A673 (cell line): ENCODE measurements around the gene GUK1. TPM values are rescaled to one million over a fixed set of nuclear protein-coding genes. Genes with fewer than 3 reads are reported as not detected.

Experiments
- BruUV-seq: library from RNA; stranded (reverse); fragments of 400-500 nt; replicated peaks from 2 replicates; lab custom pipeline; 2021; lab: Mats Ljungman, UMichigan
- CTCF ChIA-PET: fragments of 300-600 bp; sonication (Branson Sonifier 250); formaldehyde crosslinking; loops from one replicate; lab custom pipeline; 2022; ENCODE audit warnings: antibody characterized with exemption; lab: Charles Lee
- POLR2A ChIA-PET: fragments of 300-600 bp; sonication (Branson Sonifier 250); formaldehyde crosslinking; loops from one replicate; lab custom pipeline; 2022; ENCODE audit warnings: antibody characterized with exemption; ENCODE audit not compliant: low non-redundant PET; lab: Charles Lee
- DNase-seq: peaks from one replicate; pipeline ENCODE4 v3.0.0-alpha.2; 2015; ENCODE audit warnings: low spot score
- H3K27ac ChIP-seq: fragments of 200-600 bp; sonication (generic); 2 replicates; pipeline ENCODE4 v1.5.1; 2016; ENCODE audit warnings: mixed run types, low read depth, mild to moderate bottlenecking, mixed read lengths, antibody characterized with exemption, low read length; ENCODE audit not compliant: poor library complexity, severe bottlenecking
- H3K27me3 ChIP-seq: fragments of 200-600 bp; sonication (generic); replicated peaks from 2 replicates; pipeline ENCODE4 v1.6.1; 2017; ENCODE audit warnings: mixed run types, low read depth, mild to moderate bottlenecking, mixed read lengths, antibody characterized with exemption, low read length; ENCODE audit not compliant: insufficient read depth, poor library complexity
- H3K36me3 ChIP-seq: fragments of 200-600 bp; sonication (generic); 2 replicates; pipeline ENCODE4 v1.6.1; 2016; ENCODE audit warnings: mixed run types, mild to moderate bottlenecking, mixed read lengths, antibody characterized with exemption, low read length; ENCODE audit not compliant: insufficient read depth, poor library complexity, severe bottlenecking
- H3K4me1 ChIP-seq: fragments of 200-600 bp; sonication (generic); 2 replicates; pipeline ENCODE4 v1.6.1; 2017; ENCODE audit warnings: mixed run types, mild to moderate bottlenecking, mixed read lengths, antibody characterized with exemption, low read length; ENCODE audit not compliant: insufficient read depth, poor library complexity, severe bottlenecking
- H3K4me3 ChIP-seq: fragments of 200-600 bp; sonication (generic); 2 replicates; pipeline ENCODE4 v1.5.1; 2016; ENCODE audit warnings: low read depth, mixed run types, mild to moderate bottlenecking, mixed read lengths, low read length; ENCODE audit not compliant: poor library complexity, severe bottlenecking
- H3K9me3 ChIP-seq: fragments of 200-600 bp; sonication (generic); 2 replicates; pipeline ENCODE4 v1.6.1; 2016; ENCODE audit warnings: mixed run types, low read depth, mild to moderate bottlenecking, mixed read lengths, antibody characterized with exemption, low read length; ENCODE audit not compliant: poor library complexity, severe bottlenecking
- CTCF ChIP-seq: fragments of 300-800, 200-600 bp; sonication (generic); conservative IDR thresholded peaks from 2 replicates; pipeline ENCODE4 v1.5.1; 2017; ENCODE audit warnings: low read depth, mild to moderate bottlenecking, antibody characterized with exemption, low read length, moderate library complexity, mixed read lengths
- EZH2 ChIP-seq: fragments of 200-600 bp; sonication (generic); IDR thresholded peaks from 2 replicates; pipeline ENCODE4 v1.6.1; 2017; ENCODE audit warnings: borderline replicate concordance, low read depth, mild to moderate bottlenecking, mixed read lengths, antibody characterized with exemption, low read length; ENCODE audit not compliant: poor library complexity, severe bottlenecking
- intact Hi-C: fragments of 100-400 bp; cut with micrococcal nuclease; formaldehyde crosslinking; loops from one replicate; pipeline ENCODE4 v1.10.0; 2022; ENCODE audit not compliant: unreplicated experiment
- total RNA-seq: library from RNA; stranded (reverse); gene quantifications from 2 replicates; pipeline ENCODE4 v1.2.3, GENCODE V29; 2021

GUK1 gene
- total RNA-seq, 1 experiment from 2014 or later = 130 TPM

DNA sequence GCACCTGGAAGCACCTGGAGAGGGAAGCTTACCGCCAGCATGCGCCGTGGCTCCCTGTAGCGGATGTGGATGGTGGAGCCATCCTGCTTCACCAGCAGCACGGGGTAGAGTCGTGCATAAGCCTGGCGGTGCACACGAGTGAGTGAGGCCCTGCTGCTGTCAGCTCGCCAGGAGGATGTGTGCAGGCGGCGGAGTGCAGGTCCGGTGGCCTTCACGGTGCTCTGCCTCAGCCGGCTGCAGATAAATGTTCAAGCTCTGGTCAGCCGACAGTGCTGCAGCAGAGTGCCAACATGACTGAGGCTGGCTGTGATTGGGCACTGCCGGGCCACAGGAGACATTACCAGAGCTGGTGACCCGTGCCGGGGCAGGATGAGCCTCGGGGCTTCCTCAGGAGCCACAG lies 32.4 kb upstream of the GUK1 start:
- Histone ChIP-seq H3K27me3 (no peaks in the 10 kb centered on the region), H3K4me3 (no peak overlapping the region), H3K36me3 (peaks cover 9% of the 10 kb centered on the region), H3K27ac (no peak overlapping the region), H3K4me1 (peaks cover 11% of the 10 kb centered on the region), H3K9me3 (no peaks in the 10 kb centered on the region)
- CTCF ChIA-PET = no interaction called here
- POLR2A ChIA-PET = no interaction called here
- intact Hi-C loops = no loop called here
- no peak for DNase-seq
- BruUV-seq = no TSS peak
- TF ChIP-seq CTCF = no peak
- no peak for TF ChIP-seq EZH2

DNA sequence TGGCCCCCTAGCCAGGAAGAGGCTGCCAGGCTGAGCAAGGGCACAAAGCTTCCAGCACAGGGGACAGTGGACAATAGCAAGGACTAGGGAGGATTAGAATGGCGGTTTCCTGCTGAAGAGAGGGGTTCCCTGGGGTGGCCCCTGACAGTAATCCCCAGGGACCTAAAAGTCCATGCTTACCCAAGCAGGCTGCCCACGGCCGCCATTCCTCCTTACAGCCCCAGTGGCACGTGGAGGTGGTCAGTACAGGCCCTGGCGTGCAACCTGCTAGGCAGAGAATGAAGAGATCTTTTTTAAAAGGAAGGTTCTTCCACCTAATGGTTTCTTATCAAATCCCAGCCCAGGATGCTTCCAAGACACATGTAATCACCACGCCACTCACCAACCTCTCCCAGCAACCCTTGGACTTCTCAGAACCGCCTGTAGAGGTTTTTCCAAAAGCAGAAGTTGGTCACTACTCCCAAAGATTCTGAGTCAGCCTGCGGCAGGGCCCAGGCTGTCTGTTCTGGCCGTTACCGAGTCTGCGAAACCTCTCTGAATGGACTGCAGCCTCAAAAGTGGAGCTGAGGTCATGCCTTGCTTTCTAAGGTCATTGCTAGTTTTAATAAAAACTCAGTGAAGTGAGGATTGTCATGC lies 31.9 kb upstream of the GUK1 start:
- POLR2A ChIA-PET = no interaction called here
- DNase-seq = no peak
- peaks cover 11% of the 10 kb centered on the region for H3K4me1 ChIP-seq
- H3K27ac ChIP-seq = peak overlapping the region; percentile 84
- H3K27me3 ChIP-seq = no peaks in the 10 kb centered on the region
- TSS peak; percentile 76 for BruUV-seq
- peaks cover 9% of the 10 kb centered on the region for H3K36me3 ChIP-seq
- intact Hi-C loops = no loop called here
- H3K4me3 ChIP-seq = peak overlapping the region; percentile 87
- CTCF ChIA-PET = no interaction called here
- H3K9me3 ChIP-seq = no peaks in the 10 kb centered on the region
- no peak for TF ChIP-seq CTCF
- TF ChIP-seq EZH2 = no peak

GRCh38 chr1:228108742-228109072 lies 31.4 kb upstream of the GUK1 start:
- peaks cover 10% of the 10 kb centered on the region for H3K4me1 ChIP-seq
- TF ChIP-seq EZH2 (no peak), CTCF (no peak)
- CTCF ChIA-PET = no interaction called here
- H3K27me3 ChIP-seq = no peaks in the 10 kb centered on the region
- POLR2A ChIA-PET = no interaction called here
- H3K36me3 ChIP-seq = peaks cover 9% of the 10 kb centered on the region
- peak overlapping the region; percentile 84 for H3K27ac ChIP-seq
- DNase-seq = no peak
- H3K9me3 ChIP-seq = no peaks in the 10 kb centered on the region
- no TSS peak for BruUV-seq
- intact Hi-C loops = loop anchor here (1.0 kb wide), 1 partner anchor 32 kb away; the partner anchor contains the start of gene GUK1
- peak overlapping the region; percentile 87 for H3K4me3 ChIP-seq
